GM11168 (cell line): ENCODE data around the gene ST7.
"Not testable (repeated sequence)": the region's sequence is repeated elsewhere in the genome, so short reads cannot be mapped to it uniquely, and the experiment has no call there.

Source experiments
- in situ Hi-C: fragments of 300-500 bp; cut with MboI; formaldehyde crosslinking; loops from one replicate; pipeline ENCODE4 v1.12.0; 2022; ENCODE audit warnings: low sequenced_read_pairs; ENCODE audit not compliant: unreplicated experiment

Gene ST7

GRCh38 chr7:117019786-117020590, 66.7 kb downstream of the ST7 start:
- in situ Hi-C loops: no loop called here

GRCh38 chr7:117020591-117020973, 67.3 kb downstream of the ST7 start:
- in situ Hi-C loops: no loop called here

DNA sequence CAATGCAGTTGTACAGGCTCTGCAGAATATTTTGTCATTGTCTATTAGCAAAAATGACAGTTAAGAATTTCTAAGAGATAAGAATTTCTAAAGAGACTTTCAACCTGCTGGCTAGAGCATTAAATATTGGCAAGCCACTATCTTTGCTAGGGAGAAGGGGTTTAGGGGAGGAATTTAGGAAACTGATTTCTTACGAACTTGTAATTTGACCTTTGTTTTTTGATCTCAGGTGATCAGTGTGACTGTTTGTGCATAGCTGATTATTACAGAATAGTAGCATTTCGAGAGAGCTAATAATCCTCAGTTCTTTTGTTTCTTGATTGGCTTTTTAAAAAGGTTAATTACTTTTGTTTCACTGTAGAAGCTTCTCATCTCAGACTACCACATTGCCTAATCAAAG, 68.1 kb downstream of the ST7 start:
- in situ Hi-C loops: no loop called here

GRCh38 chr7:117021986-117022385, 68.7 kb downstream of the ST7 start:
- in situ Hi-C loops: no loop called here

DNA sequence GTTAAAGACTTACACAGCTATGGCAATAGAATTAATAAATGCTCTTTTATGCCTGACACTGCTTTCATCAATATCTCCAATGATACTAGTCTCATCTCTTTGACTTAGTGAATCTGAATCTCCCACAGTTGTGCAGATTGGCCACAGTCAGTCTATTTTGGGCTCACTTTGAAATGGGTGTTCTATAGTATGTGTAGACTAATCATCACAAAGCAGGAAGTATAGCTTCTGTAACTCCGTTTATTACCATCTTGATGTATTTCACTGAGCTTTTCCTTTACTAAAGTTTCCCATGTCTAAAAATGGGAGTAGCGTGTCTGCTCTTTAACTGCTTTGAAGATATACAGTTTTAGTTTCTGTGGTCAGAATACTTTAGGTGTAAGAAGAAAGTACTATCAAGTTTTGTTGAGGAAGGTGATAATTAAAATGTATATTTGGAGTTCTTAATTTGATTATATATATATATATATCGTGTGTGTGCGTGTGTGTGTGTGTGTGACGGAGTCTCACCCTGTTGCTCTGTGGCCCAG, 70.1 kb downstream of the ST7 start:
- in situ Hi-C loops: no loop called here

GRCh38 chr7:117024811-117025210, 71.5 kb downstream of the ST7 start:
- in situ Hi-C loops: no loop called here

GRCh38 chr7:117025891-117026290, 72.6 kb downstream of the ST7 start:
- in situ Hi-C loops: no loop called here

DNA sequence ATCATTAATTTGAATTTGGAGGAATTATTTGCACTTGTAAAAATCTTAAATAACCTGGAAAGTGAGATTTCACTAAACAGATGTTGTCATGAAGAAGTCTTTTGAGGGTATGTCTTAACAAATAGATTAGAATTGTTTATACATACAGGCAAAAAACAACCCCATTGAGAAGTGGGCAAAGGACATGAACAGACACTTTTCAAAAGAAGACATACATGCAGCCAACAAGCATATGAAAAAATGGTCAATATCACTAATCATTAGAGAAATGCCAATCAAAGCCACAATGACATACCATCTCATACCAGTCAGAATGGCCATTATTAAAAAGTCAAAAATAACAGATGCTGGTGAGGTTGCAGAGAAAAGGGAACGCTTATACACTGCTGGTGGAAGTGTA, 77.0 kb downstream of the ST7 start:
- in situ Hi-C loops: not testable (repeated sequence)

GRCh38 chr7:117030793-117031192, 77.5 kb downstream of the ST7 start:
- in situ Hi-C loops: not testable (repeated sequence)

GRCh38 chr7:117032810-117033209, 79.5 kb downstream of the ST7 start:
- in situ Hi-C loops: no loop called here

DNA sequence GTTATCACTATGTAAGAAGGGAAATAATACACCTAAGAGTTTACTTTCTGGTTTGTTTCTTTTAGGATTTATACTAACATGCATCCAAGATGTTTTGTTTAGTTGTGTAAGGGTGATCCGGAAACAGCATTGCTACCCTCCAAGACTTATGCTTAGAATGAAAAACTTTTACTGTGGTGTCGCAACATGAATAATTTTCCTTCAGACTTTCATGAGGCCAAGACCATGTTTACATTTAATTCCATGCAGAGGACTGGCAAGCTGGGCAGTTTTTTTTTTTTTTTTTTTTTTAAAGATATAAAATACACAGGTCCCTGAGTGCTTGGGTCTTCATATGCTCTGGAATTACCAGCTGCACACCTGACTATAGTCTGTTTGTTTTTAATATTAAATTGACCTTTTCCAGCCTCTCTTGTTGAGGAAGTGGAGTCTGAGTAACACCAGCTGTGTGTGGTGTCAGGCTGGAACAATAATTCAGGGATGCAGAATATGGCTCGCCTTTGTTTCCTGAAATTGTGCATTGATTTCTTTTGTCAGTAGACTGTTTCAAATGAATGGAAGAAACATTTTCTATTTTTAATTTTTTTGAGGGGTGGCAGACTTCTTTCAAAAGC, 81.7 kb downstream of the ST7 start:
- in situ Hi-C loops: no loop called here

DNA sequence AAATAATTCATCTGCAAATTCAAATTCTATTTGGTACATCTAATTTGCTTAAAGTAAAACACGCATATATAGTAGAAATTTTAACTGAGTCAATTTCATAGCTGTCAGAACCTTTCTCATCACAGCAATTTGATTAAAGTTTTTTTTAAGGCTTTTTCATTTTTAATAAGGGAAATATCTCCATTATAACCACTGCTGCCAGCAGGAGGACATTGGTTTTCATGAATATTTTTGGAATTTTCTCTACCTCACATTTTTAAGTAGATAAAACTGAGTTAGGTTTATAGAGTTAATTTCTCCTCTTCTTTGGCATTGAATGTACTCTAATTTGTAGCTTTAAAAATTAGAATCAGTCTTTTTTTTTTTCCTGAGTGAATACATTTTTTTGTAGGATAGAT, 82.2 kb downstream of the ST7 start:
- in situ Hi-C loops: no loop called here

DNA sequence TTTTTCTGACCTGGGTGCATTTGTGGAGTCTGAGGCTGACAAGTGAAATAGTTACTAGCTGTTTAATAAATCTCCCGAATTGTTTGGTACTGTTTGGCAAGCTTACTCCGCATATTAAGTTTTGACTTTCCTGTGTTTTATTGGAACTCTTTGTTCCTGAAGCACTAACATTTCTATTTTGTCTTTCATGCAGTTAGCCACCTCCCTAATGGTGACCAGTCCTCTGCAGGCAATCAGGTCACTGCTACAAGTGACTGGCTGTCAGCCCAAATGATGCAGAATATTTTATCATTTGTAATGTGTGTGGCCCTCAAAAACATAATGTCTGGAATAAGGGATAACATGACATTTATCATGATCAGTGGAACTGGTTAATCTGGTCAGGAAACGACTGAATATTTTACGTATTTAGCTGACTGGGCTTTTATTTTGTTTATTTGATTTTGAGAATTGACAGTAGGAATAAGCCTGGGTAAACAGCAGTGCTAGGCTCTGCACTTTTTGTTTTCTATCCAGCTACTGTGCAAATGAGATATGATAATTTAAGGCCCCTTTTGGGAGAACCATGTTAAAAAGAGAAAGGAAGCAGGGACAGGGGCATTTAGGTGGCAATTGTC, 82.9 kb downstream of the ST7 start:
- in situ Hi-C loops: no loop called here

GRCh38 chr7:117036836-117037235, 83.5 kb downstream of the ST7 start:
- in situ Hi-C loops: no loop called here

DNA sequence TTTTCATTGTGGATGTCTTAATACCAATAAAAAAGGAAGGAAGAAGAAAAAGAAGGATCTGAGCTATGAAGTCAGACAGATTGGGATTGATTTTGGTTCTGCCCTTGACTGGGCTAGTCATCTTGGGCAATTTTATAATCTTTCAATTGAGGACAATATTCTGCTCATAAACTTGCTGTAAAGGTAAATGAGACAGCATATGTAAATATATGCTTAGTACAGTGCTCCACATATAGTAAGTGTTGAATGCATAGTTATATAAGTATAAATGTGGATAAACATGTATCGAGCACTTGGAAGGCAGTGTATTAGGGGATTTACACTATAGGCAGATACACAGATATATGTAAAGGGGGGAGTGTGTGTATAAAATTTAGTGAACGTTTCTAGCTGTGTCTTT, 85.1 kb downstream of the ST7 start:
- in situ Hi-C loops: no loop called here

DNA sequence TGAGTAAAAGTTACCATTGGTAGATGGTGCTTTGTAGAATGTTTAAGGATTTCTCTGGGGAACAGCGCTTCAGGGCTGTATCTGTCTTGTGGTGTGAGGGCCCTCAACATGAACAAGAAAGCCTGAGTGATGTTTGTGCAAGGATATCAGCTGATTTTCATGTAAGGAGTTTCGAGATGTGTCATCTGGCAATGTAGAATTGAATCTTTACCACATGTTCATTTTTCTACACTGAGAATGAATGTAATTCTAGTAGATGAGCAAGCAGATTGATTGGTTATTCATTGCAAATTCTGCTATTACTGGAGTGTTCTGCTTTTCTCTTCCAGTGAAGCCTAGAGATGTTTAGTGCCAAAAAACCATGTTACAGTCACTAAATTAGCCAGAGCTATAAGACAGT, 87.7 kb downstream of the ST7 start:
- in situ Hi-C loops: no loop called here

DNA sequence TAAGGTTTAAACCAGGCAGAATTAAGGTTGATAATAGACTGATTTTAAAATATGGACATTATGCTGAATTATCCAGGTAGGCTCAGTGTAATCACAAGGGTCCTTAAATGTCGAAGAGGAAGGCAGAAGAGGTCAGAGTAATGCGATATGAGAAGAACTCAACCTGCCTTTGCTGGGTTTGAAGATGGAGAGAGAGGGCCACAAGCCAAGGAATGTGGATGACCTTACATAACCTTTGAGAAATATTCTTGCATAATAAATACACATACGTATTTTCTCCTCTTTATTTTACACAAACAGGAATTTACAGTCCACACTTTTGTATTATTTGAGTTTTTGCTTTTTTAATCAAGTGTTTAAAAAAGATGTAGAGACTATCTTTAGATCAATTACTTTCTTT, 88.5 kb downstream of the ST7 start:
- in situ Hi-C loops: no loop called here

- in situ Hi-C loops: no loop called here
These were observed 90.0 kb downstream of the ST7 start for GRCh38 chr7:117043108-117043825.

- in situ Hi-C loops: no loop called here
These were observed 91.4 kb downstream of the ST7 start for GRCh38 chr7:117044664-117045063.

GRCh38 chr7:117045927-117046710, 92.8 kb downstream of the ST7 start:
- in situ Hi-C loops: no loop called here
